Ectodermal cell (in vitro differentiated cells): ENCODE results near the gene SEPHS2.

ENCODE experiments used
- H3K27ac ChIP-seq: 2 replicates; pipeline ENCODE4 v1.7.0; 2013; ENCODE audit warnings: mild to moderate bottlenecking, low read depth, low read length; ENCODE audit not compliant: insufficient read depth, poor library complexity, severe bottlenecking
- H3K27me3 ChIP-seq: 2 replicates; pipeline ENCODE4 v1.7.0; 2013; ENCODE audit warnings: mild to moderate bottlenecking, low read length; ENCODE audit not compliant: insufficient read depth, control insufficient read depth, poor library complexity, severe bottlenecking
- H3K36me3 ChIP-seq: one replicate; pipeline ENCODE4 v1.7.0; 2013; ENCODE audit warnings: low read length; ENCODE audit not compliant: control insufficient read depth, insufficient read depth
- H3K4me1 ChIP-seq: one replicate; pipeline ENCODE4 v1.7.0; 2013; ENCODE audit warnings: low read length; ENCODE audit not compliant: control insufficient read depth, insufficient read depth
- H3K4me3 ChIP-seq: 2 replicates; pipeline ENCODE4 v1.7.0; 2013; ENCODE audit warnings: low read depth, low read length, control low read depth; ENCODE audit not compliant: insufficient read depth
- H3K9me3 ChIP-seq: 2 replicates; pipeline ENCODE4 v1.7.0; 2013; ENCODE audit warnings: mild to moderate bottlenecking, low read length, moderate library complexity; ENCODE audit not compliant: control insufficient read depth
- WGBS, 2 experiments: methylation state at CpG; one replicate each; pipeline ENCODE4 v1.1.7; 2013; ENCODE audit warnings: missing lambda C conversion rate in 2 of 2; 5-methylcytosine and 5-hydroxymethylcytosine counted together

SEPHS2 gene

GRCh38 chr16:30413112-30413806, 32.4 kb downstream of the SEPHS2 start:
- no peak overlapping the region for H3K27ac ChIP-seq
- no peaks in the 10 kb centered on the region for H3K27me3 ChIP-seq
- no peak overlapping the region for H3K4me3 ChIP-seq
- H3K36me3 ChIP-seq, result peaks cover 12% of the 10 kb centered on the region
- no peaks in the 10 kb centered on the region for H3K9me3 ChIP-seq
- peaks cover 17% of the 10 kb centered on the region for H3K4me1 ChIP-seq
- WGBS, 2 experiments, result 92 to 97% methylated on average over 5 to 6 of the region's 6 CpGs

- Histone ChIP-seq H3K27me3 (no peaks in the 10 kb centered on the region), H3K9me3 (no peaks in the 10 kb centered on the region), H3K4me3 (peak overlapping the region; percentile 13), H3K36me3 (peaks cover 12% of the 10 kb centered on the region), H3K4me1 (peaks cover 14% of the 10 kb centered on the region), H3K27ac (no peak overlapping the region)
- 72 to 73% methylated on average over 15 of the region's 15 CpGs for WGBS, 2 experiments
Observed at GRCh38 chr16:30409125-30410060, 36.3 kb downstream of the SEPHS2 start.

- H3K4me3 ChIP-seq, result peak overlapping the region; percentile 63
- H3K9me3 ChIP-seq, result no peaks in the 10 kb centered on the region
- H3K4me1 ChIP-seq, result peaks cover 14% of the 10 kb centered on the region
- no peaks in the 10 kb centered on the region for H3K27me3 ChIP-seq
- H3K27ac ChIP-seq, result peak overlapping the region; percentile 80
- H3K36me3 ChIP-seq, result peaks cover 6% of the 10 kb centered on the region
- 12% methylated on average over 14 of the region's 19 CpGs for WGBS, 2 experiments
Observed at GRCh38 chr16:30407804-30408534, 37.7 kb downstream of the SEPHS2 start.

- Histone ChIP-seq H3K36me3 (peaks cover 3% of the 10 kb centered on the region), H3K27ac (peak within 1 kb of the TSS; percentile 80), H3K9me3 (no peaks in the 10 kb centered on the region), H3K4me3 (peak within 1 kb of the TSS; percentile 63), H3K27me3 (no peaks in the 10 kb centered on the region), H3K4me1 (peaks cover 14% of the 10 kb centered on the region)
- WGBS, 2 experiments, result 1% methylated on average over 65 of the region's 65 CpGs
Observed at GRCh38 chr16:30407102-30407803, 38.4 kb downstream of the SEPHS2 start, which contains the start of gene ZNF771. ZNF771 (plus strand) TSS chr16:30407606; CDS start chr16:30408054, 448 bp downstream.

GRCh38 chr16:30406795-30407101, 38.9 kb downstream of the SEPHS2 start:
- H3K27me3 ChIP-seq, result no peaks in the 10 kb centered on the region
- peak overlapping the region; percentile 63 for H3K4me3 ChIP-seq
- H3K27ac ChIP-seq, result peak overlapping the region; percentile 80
- peaks cover 14% of the 10 kb centered on the region for H3K4me1 ChIP-seq
- no peaks in the 10 kb centered on the region for H3K36me3 ChIP-seq
- WGBS, 2 experiments, result 53 to 54% methylated on average over 14 of the region's 14 CpGs
- H3K9me3 ChIP-seq, result no peaks in the 10 kb centered on the region

GRCh38 chr16:30401768-30402425, 43.8 kb downstream of the SEPHS2 start:
- Histone ChIP-seq H3K36me3 (peaks cover 14% of the 10 kb centered on the region), H3K9me3 (no peaks in the 10 kb centered on the region), H3K4me1 (peaks cover 27% of the 10 kb centered on the region), H3K27ac (no peak overlapping the region), H3K27me3 (no peaks in the 10 kb centered on the region), H3K4me3 (no peak overlapping the region)
- WGBS, 2 experiments, result 90% methylated on average over 8 of the region's 8 CpGs

GRCh38 chr16:30399435-30400186, 46.1 kb downstream of the SEPHS2 start:
- H3K36me3 ChIP-seq, result peaks cover 14% of the 10 kb centered on the region
- H3K4me3 ChIP-seq, result peak overlapping the region; percentile 35
- no peaks in the 10 kb centered on the region for H3K27me3 ChIP-seq
- no peaks in the 10 kb centered on the region for H3K9me3 ChIP-seq
- WGBS, 2 experiments, result 23 to 25% methylated on average over 12 of the region's 12 CpGs
- peaks cover 33% of the 10 kb centered on the region for H3K4me1 ChIP-seq
- H3K27ac ChIP-seq, result peak overlapping the region; percentile 99

- Histone ChIP-seq H3K36me3 (peaks cover 14% of the 10 kb centered on the region), H3K4me3 (peak overlapping the region; percentile 35), H3K27ac (peak overlapping the region; percentile 32), H3K9me3 (no peaks in the 10 kb centered on the region), H3K27me3 (no peaks in the 10 kb centered on the region), H3K4me1 (peaks cover 33% of the 10 kb centered on the region)
- 89% methylated on average over 23 of the region's 23 CpGs for WGBS, 2 experiments
Observed at GRCh38 chr16:30398661-30399434, 46.8 kb downstream of the SEPHS2 start.
